ENCODE results near the gene HMGXB4. TPM values are rescaled to one million over a fixed set of nuclear protein-coding genes. Genes with fewer than 3 reads are reported as not detected.

HMGXB4 gene
- total RNA-seq, 1 donor = 19.2 TPM

DNA sequence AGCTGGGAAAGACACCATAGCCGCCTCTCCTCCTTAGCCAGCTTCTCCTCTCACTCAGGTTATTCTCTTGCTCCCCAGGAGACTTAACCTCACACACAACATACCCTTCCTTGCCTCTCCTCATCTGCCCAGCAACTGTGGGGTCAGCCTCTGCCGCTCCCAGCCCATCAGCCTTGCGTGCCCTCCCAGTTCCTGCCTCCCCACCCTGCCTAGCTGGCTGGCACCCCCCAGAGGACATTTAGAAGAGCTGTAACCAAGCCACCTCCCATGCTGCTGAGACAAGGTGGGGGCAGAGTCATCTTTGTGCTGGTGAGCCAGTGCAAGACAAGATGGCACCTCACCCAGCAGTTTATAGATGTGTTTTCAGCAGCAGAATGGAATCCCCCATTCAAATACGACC lies 80.6 kb downstream of the HMGXB4 start:
- Histone ChIP-seq H3K27ac (ENCODE audit: low read depth, low read length) (no peak overlapping the region), H3K27me3 (ENCODE audit: insufficient read depth, low read length) (no peaks in the 10 kb centered on the region), H3K79me2 (ENCODE audit: insufficient read depth, low read length) (no peaks in the 10 kb centered on the region), H3K9me3 (ENCODE audit: low read depth, low read length) (no peaks in the 10 kb centered on the region), H4K20me1 (ENCODE audit: insufficient read depth, low read length) (peaks cover 8% of the 10 kb centered on the region), H3K4me1 (ENCODE audit: insufficient read depth, low read length) (no peaks in the 10 kb centered on the region), H2AFZ (ENCODE audit: low read length) (no peak overlapping the region), H3K4me3 (ENCODE audit: insufficient read depth, low read length) (no peak overlapping the region), H3K36me3 (ENCODE audit: insufficient read depth, low read length) (peaks cover 85% of the 10 kb centered on the region), H3K4me2 (ENCODE audit: insufficient read depth, low read length) (no peak overlapping the region)
- TF ChIP-seq, protein P1, sequence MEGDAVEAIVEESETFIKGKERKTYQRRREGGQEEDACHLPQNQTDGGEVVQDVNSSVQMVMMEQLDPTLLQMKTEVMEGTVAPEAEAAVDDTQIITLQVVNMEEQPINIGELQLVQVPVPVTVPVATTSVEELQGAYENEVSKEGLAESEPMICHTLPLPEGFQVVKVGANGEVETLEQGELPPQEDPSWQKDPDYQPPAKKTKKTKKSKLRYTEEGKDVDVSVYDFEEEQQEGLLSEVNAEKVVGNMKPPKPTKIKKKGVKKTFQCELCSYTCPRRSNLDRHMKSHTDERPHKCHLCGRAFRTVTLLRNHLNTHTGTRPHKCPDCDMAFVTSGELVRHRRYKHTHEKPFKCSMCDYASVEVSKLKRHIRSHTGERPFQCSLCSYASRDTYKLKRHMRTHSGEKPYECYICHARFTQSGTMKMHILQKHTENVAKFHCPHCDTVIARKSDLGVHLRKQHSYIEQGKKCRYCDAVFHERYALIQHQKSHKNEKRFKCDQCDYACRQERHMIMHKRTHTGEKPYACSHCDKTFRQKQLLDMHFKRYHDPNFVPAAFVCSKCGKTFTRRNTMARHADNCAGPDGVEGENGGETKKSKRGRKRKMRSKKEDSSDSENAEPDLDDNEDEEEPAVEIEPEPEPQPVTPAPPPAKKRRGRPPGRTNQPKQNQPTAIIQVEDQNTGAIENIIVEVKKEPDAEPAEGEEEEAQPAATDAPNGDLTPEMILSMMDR (IDR thresholded peaks at IDR 0.05; ENCODE audit: extremely low read depth, low read depth, low read length) = no peak
- DNase-seq (ENCODE audit: insufficient read length, low spot score, missing footprints) = peak; percentile 71

DNA sequence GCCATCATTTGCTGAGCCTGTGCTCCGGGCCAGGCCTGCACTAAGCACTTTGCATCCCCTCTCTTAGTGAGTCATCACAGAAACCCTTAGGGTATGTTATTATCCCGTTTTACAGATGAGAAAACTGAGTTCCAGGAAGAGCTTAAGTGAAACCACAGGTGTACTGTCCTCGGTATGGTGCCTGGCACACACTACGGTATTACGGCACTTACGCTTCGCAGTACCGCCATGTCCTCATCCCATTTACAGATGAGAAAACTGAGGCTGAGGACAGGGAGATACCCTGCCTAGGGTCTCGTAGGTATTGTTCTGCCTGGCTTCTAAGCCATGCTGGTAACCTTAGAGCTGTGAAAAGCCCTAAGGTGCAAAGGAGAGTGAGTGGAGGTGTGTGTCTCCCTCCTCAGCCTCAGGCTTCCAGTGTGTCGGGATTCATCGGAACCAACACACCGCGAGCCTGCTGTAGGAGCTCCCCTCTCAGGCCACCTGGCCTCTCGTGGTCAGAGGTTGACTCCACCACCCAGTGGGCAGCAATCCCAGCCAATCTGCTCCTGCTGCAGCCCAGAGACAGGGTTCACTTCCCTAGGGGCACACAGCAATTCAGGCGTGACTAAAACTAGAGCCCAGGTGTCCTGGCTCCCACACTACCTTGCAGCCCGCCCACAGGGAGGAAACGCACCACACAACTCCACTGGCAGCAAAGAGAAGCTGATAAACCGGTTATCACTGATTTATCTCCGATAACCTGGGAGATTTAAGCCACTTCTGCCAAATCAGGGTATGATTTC lies 84.0 kb downstream of the HMGXB4 start:
- H3K4me2 ChIP-seq (ENCODE audit: insufficient read depth, low read length) = no peak overlapping the region
- TF ChIP-seq, protein P1 (IDR thresholded peaks at IDR 0.05; ENCODE audit: extremely low read depth, low read depth, low read length) = no peak
- H3K79me2 ChIP-seq (ENCODE audit: insufficient read depth, low read length) = no peaks in the 10 kb centered on the region
- no peaks in the 10 kb centered on the region for H3K27me3 ChIP-seq (ENCODE audit: insufficient read depth, low read length)
- no peak overlapping the region for H2AFZ ChIP-seq (ENCODE audit: low read length)
- H4K20me1 ChIP-seq (ENCODE audit: insufficient read depth, low read length) = peaks cover 4% of the 10 kb centered on the region
- DNase-seq (ENCODE audit: insufficient read length, low spot score, missing footprints) = peak; percentile 50
- H3K9me3 ChIP-seq (ENCODE audit: low read depth, low read length) = no peaks in the 10 kb centered on the region
- H3K27ac ChIP-seq (ENCODE audit: low read depth, low read length) = no peak overlapping the region
- H3K4me3 ChIP-seq (ENCODE audit: insufficient read depth, low read length) = no peak overlapping the region
- H3K36me3 ChIP-seq (ENCODE audit: insufficient read depth, low read length) = peaks cover 80% of the 10 kb centered on the region
- no peaks in the 10 kb centered on the region for H3K4me1 ChIP-seq (ENCODE audit: insufficient read depth, low read length)

DNA sequence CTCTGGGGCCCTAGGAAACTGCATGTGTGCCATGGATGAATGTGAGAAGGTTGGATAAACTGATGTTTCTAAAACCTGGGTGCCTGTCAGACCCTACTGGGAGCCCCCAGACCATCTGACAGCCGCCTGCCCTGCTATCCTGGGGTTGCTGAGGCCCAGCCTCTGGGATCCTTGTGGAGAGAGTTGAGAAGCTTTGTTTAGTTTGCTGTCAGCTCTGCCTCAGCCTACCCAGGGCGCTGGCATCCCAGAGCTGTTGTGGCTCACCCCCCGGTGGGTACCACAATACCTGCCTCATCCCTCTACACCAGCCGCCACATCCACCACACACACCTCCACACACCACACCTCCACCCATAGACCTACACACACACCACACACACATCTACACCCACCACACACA lies 85.1 kb downstream of the HMGXB4 start:
- DNase-seq (ENCODE audit: insufficient read length, low spot score, missing footprints) = peak; percentile 71
- Histone ChIP-seq H3K27ac (ENCODE audit: low read depth, low read length) (no peak overlapping the region), H3K4me2 (ENCODE audit: insufficient read depth, low read length) (no peak overlapping the region), H3K4me3 (ENCODE audit: insufficient read depth, low read length) (no peak overlapping the region), H3K9me3 (ENCODE audit: low read depth, low read length) (no peaks in the 10 kb centered on the region), H3K36me3 (ENCODE audit: insufficient read depth, low read length) (peaks cover 82% of the 10 kb centered on the region), H4K20me1 (ENCODE audit: insufficient read depth, low read length) (peaks cover 4% of the 10 kb centered on the region), H3K79me2 (ENCODE audit: insufficient read depth, low read length) (no peaks in the 10 kb centered on the region), H2AFZ (ENCODE audit: low read length) (no peak overlapping the region), H3K4me1 (ENCODE audit: insufficient read depth, low read length) (no peaks in the 10 kb centered on the region), H3K27me3 (ENCODE audit: insufficient read depth, low read length) (no peaks in the 10 kb centered on the region)
- TF ChIP-seq, protein P1 (IDR thresholded peaks at IDR 0.05; ENCODE audit: extremely low read depth, low read depth, low read length) = no peak

DNA sequence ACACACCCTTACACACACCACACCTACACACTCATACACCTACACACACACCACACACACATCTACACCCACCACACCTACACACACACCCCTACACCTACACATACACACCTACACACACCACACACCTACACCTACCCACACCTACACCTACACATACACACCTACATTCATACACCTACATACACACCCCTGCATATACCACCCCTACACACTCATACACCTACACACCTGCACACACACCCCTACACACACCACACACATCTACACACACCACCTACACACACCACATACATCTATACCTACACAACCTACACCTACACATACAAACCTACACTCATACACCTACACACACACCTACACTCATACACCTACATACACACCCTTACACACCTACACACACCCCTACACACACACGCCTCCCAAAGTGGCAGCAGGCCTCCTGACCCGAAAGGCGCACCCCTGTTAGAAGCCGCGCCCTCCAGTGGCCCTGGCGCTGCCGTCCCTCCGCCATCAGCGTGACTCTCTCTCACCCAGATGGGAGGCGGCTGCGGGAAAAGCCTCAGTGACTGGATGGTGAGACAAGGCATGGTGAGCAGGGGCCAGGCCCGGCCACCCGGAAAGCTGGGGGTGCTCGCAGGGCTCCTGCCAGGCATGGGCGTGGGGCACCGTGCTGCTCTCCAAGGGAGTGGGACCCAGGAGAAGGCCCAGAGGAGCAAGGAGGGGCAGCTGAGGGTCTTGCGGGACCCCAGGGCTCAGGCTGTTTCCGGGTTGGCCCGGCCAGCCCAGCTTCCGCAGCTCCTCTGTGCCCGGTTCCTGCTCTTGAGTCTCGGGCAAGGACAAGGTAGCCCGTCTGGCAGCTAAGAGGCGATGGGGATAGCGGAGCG lies 86.6 kb downstream of the HMGXB4 start:
- H3K9me3 ChIP-seq (ENCODE audit: low read depth, low read length) = no peaks in the 10 kb centered on the region
- H3K79me2 ChIP-seq (ENCODE audit: insufficient read depth, low read length) = no peaks in the 10 kb centered on the region
- H3K4me1 ChIP-seq (ENCODE audit: insufficient read depth, low read length) = no peaks in the 10 kb centered on the region
- peaks cover 79% of the 10 kb centered on the region for H3K36me3 ChIP-seq (ENCODE audit: insufficient read depth, low read length)
- no peak overlapping the region for H3K4me3 ChIP-seq (ENCODE audit: insufficient read depth, low read length)
- no peaks in the 10 kb centered on the region for H3K27me3 ChIP-seq (ENCODE audit: insufficient read depth, low read length)
- H2AFZ ChIP-seq (ENCODE audit: low read length) = no peak overlapping the region
- no peak overlapping the region for H3K4me2 ChIP-seq (ENCODE audit: insufficient read depth, low read length)
- peak; percentile 69 for DNase-seq (ENCODE audit: insufficient read length, low spot score, missing footprints)
- peaks cover 4% of the 10 kb centered on the region for H4K20me1 ChIP-seq (ENCODE audit: insufficient read depth, low read length)
- H3K27ac ChIP-seq (ENCODE audit: low read depth, low read length) = no peak overlapping the region
- TF ChIP-seq, protein P1 (IDR thresholded peaks at IDR 0.05; ENCODE audit: extremely low read depth, low read depth, low read length) = no peak
